Memory B cell (primary cell): Measurements from ENCODE around the gene YTHDC2.
"Not testable (repeated sequence)": the region's sequence is repeated elsewhere in the genome, so short reads cannot be mapped to it uniquely, and the experiment has no call there.

ENCODE experiments used
- ATAC-seq: fragments of 150-1000 bp; cut with Tn5 transposase; 2 replicates; pipeline ENCODE4 v1.10.0; 2021; ENCODE audit warnings: low read depth, mild to moderate bottlenecking, moderate library complexity
- DNase-seq, 2 donors: peaks; one replicate each; pipeline ENCODE4 v3.0.0; 2022; ENCODE audit warnings: low spot score in 2 of 2
- H3K27ac Mint-ChIP-seq: one replicate; pipeline ENCODE4 v1.8.0; 2022; ENCODE audit warnings: mild to moderate bottlenecking, moderate library complexity, mixed read lengths
- H3K27me3 Mint-ChIP-seq: one replicate; pipeline ENCODE4 v1.8.0; 2022; ENCODE audit warnings: mixed read lengths
- H3K36me3 Mint-ChIP-seq: one replicate; pipeline ENCODE4 v1.8.0; 2022; ENCODE audit warnings: mild to moderate bottlenecking, mixed read lengths
- H3K4me1 Mint-ChIP-seq: one replicate; pipeline ENCODE4 v1.8.0; 2022; ENCODE audit warnings: mixed read lengths
- H3K4me3 Mint-ChIP-seq: one replicate; pipeline ENCODE4 v1.8.0; 2022; ENCODE audit warnings: mild to moderate bottlenecking, moderate library complexity, mixed read lengths
- H3K9me3 Mint-ChIP-seq: one replicate; pipeline ENCODE4 v1.8.0; 2022; ENCODE audit warnings: mixed read lengths

The YTHDC2 gene

DNA sequence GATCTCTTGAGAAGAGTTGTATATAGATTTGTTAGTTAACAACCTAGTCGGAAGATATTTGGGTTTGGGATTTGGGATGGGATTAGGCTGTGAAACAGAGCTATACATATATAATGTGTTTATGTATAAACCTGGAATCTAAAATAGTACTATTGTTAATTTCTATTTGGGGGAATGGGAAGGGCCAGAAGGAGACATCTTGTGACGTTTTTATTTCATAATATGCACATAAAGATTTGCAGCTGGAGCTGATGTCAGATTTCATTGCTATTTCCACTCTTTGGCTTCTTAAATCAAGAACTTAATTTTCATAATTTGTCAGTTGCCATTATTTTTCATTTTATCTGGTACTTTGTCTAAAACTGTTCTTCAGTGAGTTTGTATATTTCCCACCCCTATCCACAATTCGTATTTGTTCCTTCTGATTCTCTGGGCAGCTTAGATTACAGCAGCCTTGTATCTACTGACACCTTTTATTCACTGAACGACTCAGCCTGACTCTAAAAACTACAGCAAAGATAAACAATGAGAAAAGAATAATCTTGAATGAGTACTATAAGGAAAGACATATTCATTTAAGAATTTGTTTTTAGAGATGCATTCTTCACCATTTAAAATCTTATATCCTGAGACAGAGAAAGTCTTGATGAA, 86.9 kb downstream of the YTHDC2 start:
- DNase-seq (no peak), ATAC-seq (no peak)
- Mint-ChIP-seq H3K4me3 (no peak overlapping the region), H3K27ac (no peak overlapping the region), H3K27me3 (no peaks in the 10 kb centered on the region), H3K9me3 (no peaks in the 10 kb centered on the region), H3K36me3 (no peaks in the 10 kb centered on the region), H3K4me1 (no peaks in the 10 kb centered on the region)

DNA sequence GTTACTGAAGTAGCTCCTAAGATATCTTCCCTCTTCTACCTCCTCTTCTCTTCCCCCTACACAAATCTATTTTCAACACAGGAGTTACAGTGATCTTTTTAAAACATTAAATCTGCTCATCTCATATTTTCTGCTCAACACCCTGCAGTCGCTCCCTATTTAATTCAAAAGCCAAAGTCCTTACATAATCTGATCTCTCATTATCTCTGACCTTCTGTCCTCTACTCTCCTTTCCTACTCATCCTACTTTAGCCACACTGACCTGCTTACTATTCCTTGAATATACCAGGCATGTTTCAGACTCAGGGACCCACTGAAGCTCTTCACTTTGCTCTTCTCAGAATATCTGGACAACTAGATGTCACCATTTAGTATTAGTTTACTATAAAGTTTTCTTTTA, 87.9 kb downstream of the YTHDC2 start:
- Mint-ChIP-seq H3K9me3 (no peaks in the 10 kb centered on the region), H3K27me3 (peaks cover 6% of the 10 kb centered on the region), H3K36me3 (no peaks in the 10 kb centered on the region), H3K27ac (no peak overlapping the region), H3K4me1 (peaks cover 2% of the 10 kb centered on the region), H3K4me3 (no peak overlapping the region)
- no peak for DNase-seq
- no peak for ATAC-seq

DNA sequence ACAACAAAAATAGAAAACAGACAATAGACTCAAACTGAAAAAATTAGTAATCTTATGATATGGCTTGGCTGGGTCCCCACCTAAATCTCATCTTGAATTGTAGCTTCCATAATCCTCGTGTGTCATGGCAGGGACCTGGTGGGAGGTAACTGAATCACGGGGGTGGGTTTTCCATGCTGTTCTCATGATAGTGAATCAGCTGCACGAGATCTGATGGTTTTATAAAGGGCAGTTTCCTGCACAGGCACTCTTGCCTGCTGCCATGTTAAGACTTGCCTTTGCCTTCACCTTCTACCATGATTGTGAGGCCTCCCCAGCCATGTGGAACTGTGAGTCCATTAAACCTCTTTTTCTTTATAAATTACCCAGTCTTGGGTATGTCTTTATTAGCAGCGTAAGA, 89.8 kb downstream of the YTHDC2 start:
- not testable (repeated sequence) for H3K36me3 Mint-ChIP-seq, H3K4me3 Mint-ChIP-seq, H3K27ac Mint-ChIP-seq, H3K4me1 Mint-ChIP-seq, DNase-seq, H3K9me3 Mint-ChIP-seq, ATAC-seq
- peaks cover 10% of the 10 kb centered on the region for H3K27me3 Mint-ChIP-seq

DNA sequence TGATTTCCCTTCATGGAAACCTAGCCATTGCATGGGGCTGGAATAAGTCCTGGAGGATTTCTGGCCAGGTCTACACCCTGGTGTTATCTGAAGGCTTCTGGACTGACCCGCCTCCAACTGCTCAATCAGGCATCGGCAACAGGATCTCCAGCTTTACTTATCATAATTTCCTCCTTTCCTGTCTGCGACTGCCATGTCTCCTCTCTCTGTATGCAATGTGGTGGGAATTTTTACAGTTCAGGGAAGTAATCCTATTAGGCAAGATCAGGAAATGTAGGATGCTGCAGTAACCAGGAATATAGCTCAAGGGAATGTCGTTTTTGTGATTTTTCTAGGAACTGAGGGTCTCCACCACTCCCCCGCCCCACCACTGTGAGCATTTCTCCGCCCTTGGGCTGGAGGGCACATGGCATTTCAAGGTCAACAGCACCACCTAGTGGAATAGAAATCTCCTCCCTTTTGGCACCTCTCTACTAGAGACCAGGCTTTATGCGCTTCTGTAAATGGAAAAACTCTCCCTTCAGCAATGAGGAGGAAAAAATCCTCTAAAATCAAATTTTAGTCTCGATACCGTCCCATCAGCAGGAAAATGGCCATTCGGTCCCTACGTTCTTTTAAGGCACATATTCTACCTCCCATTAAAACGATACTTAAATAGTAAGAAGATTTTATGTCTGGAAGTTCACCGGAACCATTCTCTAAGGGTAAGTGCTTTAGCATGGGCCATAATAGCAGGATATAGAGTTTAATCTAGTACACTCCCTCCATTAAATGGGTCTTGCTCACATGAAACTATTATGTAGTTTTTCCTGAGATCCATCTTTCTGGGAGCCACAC, 93.0 kb downstream of the YTHDC2 start:
- no peak overlapping the region for H3K4me3 Mint-ChIP-seq
- peak; percentile 23 to 43 for DNase-seq
- H3K27ac Mint-ChIP-seq = no peak overlapping the region

DNA sequence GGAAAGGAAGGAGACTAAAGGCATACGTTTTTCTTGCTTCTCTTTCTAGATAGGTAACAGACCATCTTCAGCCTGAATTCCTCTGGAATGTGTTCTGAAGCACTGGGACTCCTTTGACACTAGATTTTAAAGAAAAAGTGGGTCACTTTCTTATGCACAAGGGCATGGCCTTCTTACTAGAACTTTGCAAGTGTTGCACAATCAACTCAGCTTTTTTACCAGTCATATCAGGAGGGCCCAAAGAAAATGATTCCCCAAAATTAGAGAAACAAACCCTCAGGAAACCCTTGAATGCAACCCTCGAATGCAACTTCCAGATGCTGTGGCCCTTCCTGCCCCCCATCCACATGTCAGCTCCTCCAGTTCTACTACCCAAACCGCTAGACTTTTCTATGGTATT, 93.9 kb downstream of the YTHDC2 start:
- Mint-ChIP-seq H3K27ac (no peak overlapping the region), H3K27me3 (peaks cover 13% of the 10 kb centered on the region), H3K4me3 (no peak overlapping the region), H3K9me3 (no peaks in the 10 kb centered on the region), H3K36me3 (no peaks in the 10 kb centered on the region), H3K4me1 (peaks cover 4% of the 10 kb centered on the region)
- ATAC-seq (no peak), DNase-seq (no peak)

More for the DNA sequence above, 93.0 kb downstream of the YTHDC2 start:
- ATAC-seq = peak; percentile 73
- Mint-ChIP-seq H3K9me3 (no peaks in the 10 kb centered on the region), H3K36me3 (no peaks in the 10 kb centered on the region), H3K4me1 (peaks cover 4% of the 10 kb centered on the region), H3K27me3 (peaks cover 13% of the 10 kb centered on the region)

DNA sequence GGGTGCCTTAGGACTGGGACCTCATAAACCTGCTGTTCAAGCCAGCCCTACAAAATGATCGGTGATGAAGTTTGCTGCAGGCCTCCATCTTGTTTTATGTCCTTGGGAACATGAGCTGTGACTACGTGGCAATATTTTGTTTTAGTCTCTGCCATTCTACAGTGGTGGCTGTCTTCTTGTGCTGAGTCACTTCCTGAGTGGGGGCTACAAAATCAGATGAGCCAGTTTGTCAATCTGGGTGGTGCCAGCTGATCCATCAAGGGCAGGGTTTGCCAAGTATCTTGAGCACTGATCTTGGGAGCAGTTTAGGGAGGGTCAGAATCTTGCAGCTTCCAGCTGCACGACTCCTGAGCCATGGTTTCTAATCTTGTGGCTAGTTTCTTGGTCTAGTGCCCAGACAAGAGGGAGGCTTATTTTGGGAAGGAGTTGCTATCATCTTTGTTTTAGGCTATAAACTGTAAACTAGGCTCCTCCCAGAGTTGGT, 94.7 kb downstream of the YTHDC2 start:
- no peaks in the 10 kb centered on the region for H3K36me3 Mint-ChIP-seq
- H3K4me3 Mint-ChIP-seq = no peak overlapping the region
- ATAC-seq (no peak), DNase-seq (no peak)
- H3K27ac Mint-ChIP-seq = no peak overlapping the region
- peaks cover 15% of the 10 kb centered on the region for H3K27me3 Mint-ChIP-seq
- H3K4me1 Mint-ChIP-seq = peaks cover 4% of the 10 kb centered on the region
- no peaks in the 10 kb centered on the region for H3K9me3 Mint-ChIP-seq

DNA sequence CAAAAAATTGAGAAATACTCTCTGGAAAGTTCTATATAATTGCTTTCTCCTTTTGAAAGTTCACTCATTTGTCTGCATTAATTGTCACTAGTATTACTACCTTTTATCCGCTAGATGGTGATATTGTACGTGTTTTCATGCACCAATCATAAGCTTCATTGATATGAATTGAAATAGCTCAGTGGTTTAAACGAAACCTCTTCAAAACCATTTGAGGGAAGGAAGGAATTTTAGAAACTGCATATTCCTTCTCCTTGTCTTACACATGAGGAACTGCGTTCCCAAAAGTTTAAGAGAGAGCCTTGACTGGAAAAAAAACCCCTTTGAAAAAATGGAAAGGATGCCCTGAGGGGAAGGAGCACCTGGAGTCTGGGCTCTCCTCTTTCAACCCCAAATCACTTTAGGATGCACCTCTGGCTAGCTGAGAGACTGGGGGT, 98.6 kb downstream of the YTHDC2 start:
- Mint-ChIP-seq H3K4me3 (no peak overlapping the region), H3K4me1 (no peaks in the 10 kb centered on the region), H3K36me3 (no peaks in the 10 kb centered on the region), H3K9me3 (no peaks in the 10 kb centered on the region), H3K27me3 (peaks cover 8% of the 10 kb centered on the region), H3K27ac (no peak overlapping the region)
- DNase-seq (peak in 1 of 2 donors; percentile 28), ATAC-seq (peak; percentile 56)

DNA sequence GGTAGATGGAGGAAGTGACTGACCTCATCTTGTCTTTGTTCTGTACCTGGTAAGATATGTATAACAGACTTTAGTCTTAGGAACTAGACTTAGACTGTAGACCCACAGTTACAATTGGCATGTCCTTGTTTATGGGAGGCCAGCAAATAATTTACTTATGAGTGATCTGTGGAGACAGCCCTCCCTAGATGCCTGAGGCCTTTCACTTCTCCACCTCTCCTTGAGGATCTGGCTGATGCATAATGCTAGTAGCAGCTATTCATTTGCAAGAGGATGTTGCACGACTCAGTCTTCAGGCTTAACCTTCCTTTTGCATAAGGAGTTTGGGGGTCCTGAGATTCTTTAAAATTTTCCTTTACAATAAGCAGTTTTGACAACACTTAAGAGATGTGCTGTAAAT, 100.7 kb downstream of the YTHDC2 start:
- no peak for DNase-seq

DNA sequence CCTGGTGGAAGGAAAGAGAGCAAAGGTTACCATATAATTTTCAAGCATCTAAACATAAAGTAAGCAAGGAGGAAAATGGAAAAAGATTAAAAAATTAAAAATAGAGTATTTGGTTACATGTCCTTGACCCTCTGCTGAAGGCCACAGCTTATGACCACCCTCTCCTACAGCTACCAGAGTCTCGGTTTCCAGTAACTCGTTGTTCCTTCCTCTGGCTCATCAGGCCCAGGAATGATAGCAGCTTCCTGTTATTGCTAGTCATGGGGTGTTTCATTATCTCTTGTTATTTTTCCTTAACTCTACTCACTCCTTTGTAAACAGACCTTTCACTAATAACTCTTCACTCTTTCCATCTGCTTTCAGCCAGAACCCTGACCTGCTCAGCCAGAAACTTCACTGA, 102.2 kb downstream of the YTHDC2 start:
- no peak overlapping the region for H3K4me3 Mint-ChIP-seq
- no peak overlapping the region for H3K27ac Mint-ChIP-seq
- peaks cover 2% of the 10 kb centered on the region for H3K4me1 Mint-ChIP-seq
- H3K9me3 Mint-ChIP-seq = no peaks in the 10 kb centered on the region
- peaks cover 5% of the 10 kb centered on the region for H3K27me3 Mint-ChIP-seq
- no peaks in the 10 kb centered on the region for H3K36me3 Mint-ChIP-seq
- ATAC-seq (no peak), DNase-seq (no peak)

More for the DNA sequence above, 100.7 kb downstream of the YTHDC2 start:
- H3K4me1 Mint-ChIP-seq = no peaks in the 10 kb centered on the region
- H3K27ac Mint-ChIP-seq = no peak overlapping the region
- no peaks in the 10 kb centered on the region for H3K9me3 Mint-ChIP-seq
- no peak for ATAC-seq
- H3K27me3 Mint-ChIP-seq = peaks cover 8% of the 10 kb centered on the region
- H3K36me3 Mint-ChIP-seq = no peaks in the 10 kb centered on the region
- H3K4me3 Mint-ChIP-seq = no peak overlapping the region

DNA sequence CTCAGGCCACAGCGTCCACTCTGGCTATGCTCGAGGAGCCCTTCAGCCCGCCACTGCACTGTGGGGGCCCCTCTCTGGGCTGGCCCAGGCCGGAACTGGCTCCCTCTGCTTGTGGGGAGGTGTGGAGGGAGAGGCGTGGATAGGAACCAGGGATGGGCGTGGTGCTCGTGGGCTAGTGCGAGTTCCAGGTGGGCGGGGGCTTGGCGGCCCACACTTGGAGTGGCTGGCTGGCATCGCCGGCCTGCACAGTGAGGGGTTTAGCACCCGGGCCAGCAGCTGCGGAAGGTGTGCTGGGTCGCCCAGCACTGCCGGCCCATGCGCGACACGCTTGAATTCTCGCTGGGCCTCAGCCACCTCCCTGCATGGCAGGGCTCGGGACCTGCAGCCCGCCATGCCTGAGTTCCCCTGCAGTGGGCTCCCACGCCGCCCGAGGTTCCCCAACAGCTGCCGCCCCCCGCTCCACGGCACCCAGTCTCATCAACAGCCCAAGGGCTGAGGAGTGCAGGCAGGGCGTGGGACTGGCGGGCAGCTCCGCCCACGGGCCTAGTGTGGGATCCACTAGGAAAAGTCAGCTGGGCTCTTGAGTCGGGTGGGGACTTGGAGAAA, 103.8 kb downstream of the YTHDC2 start:
- Mint-ChIP-seq H3K9me3 (no peaks in the 10 kb centered on the region), H3K4me1 (peaks cover 2% of the 10 kb centered on the region), H3K4me3 (no peak overlapping the region), H3K27me3 (peaks cover 5% of the 10 kb centered on the region), H3K27ac (no peak overlapping the region), H3K36me3 (no peaks in the 10 kb centered on the region)
- ATAC-seq (no peak), DNase-seq (no peak)

DNA sequence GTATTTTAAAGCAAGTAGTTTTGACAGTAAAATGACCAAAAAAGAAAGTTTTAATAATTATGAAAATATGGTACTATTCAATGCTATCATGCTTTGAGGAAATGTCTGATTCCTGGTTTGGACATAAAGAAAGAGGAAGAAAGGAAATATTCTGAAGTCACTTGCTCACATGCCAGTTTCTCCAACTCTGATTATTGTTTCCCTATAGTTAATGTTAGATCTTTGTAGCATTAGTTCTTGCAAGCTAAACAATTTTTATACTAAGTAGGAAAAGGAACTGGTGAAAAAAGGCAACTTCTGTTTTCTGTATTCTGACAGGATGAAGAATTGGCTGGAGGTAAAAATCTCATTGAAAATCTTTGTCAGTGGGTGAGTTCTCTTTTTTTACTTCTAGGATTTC, 119.5 kb downstream of the YTHDC2 start:
- Mint-ChIP-seq H3K9me3 (peaks cover 1% of the 10 kb centered on the region), H3K36me3 (no peaks in the 10 kb centered on the region), H3K4me1 (no peaks in the 10 kb centered on the region), H3K27ac (no peak overlapping the region), H3K27me3 (peaks cover 4% of the 10 kb centered on the region), H3K4me3 (no peak overlapping the region)
- ATAC-seq = no peak
- no peak for DNase-seq

DNA sequence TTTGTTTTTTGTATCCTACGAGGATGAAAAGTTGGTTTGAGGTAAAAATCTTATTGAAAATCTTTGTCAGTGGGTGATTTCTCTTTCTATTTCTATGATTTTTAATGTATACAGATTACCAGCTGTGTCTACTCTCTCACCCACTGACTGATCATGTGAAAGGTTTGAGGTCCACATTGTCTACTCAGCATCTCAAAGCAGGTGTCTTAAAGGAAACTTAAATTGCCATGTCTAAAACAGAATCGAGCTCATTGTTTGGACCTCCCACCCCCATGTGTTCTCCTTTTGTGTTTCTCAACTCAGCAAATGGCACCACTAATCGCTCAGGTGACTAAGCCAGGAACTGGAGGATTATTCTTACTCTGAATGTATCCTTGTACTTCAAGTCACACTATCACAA, 121.5 kb downstream of the YTHDC2 start:
- Mint-ChIP-seq H3K9me3 (peaks cover 1% of the 10 kb centered on the region), H3K4me3 (no peak overlapping the region), H3K27ac (no peak overlapping the region), H3K27me3 (peaks cover 4% of the 10 kb centered on the region), H3K4me1 (no peaks in the 10 kb centered on the region), H3K36me3 (no peaks in the 10 kb centered on the region)
- ATAC-seq (no peak), DNase-seq (no peak)

DNA sequence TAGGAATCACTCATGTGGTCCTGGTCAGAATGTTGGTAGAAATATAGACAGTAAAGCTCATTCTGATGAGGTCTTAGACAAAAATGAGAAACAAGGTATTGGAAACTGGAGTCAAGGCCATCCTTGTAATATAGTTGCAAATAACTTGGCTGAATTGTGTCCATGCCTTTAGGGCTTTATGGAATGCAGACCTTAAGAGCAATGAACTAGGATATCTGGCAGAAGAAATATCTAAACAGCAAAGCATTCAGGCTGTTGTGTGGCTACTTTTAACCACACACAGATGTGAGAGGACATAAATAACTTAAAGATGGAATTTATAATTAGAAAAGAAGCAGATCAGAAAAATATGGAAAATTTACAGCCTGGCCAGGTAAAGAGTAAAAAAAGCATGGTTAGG, 128.2 kb downstream of the YTHDC2 start:
- Mint-ChIP-seq H3K27me3 (peaks cover 6% of the 10 kb centered on the region), H3K4me1 (no peaks in the 10 kb centered on the region), H3K36me3 (no peaks in the 10 kb centered on the region), H3K4me3 (no peak overlapping the region), H3K27ac (no peak overlapping the region), H3K9me3 (peaks cover 3% of the 10 kb centered on the region)
- DNase-seq (no peak), ATAC-seq (no peak)
